GM12864 (cell line): Measurements from ENCODE around the gene PSMB5.
"Not testable (repeated sequence)": the region's sequence is repeated elsewhere in the genome, so short reads cannot be mapped to it uniquely, and the experiment has no call there.

Experiments used
- DNase-seq: peaks from one replicate; pipeline ENCODE4 v3.0.0-alpha.2; 2011; ENCODE audit warnings: low read depth
- H3K4me3 ChIP-seq: 2 replicates; pipeline ENCODE4 v1.5.1; 2011; ENCODE audit warnings: mild to moderate bottlenecking, low read depth, low read length, control low read depth
- TF ChIP-seq, protein P1 (sequence below): IDR thresholded peaks from 2 replicates; pipeline ENCODE4 v1.5.1; 2011; ENCODE audit warnings: low read depth, mild to moderate bottlenecking, moderate library complexity, low read length, control low read depth, inconsistent platforms; ENCODE audit errors: missing control alignments

PSMB5 gene

DNA sequence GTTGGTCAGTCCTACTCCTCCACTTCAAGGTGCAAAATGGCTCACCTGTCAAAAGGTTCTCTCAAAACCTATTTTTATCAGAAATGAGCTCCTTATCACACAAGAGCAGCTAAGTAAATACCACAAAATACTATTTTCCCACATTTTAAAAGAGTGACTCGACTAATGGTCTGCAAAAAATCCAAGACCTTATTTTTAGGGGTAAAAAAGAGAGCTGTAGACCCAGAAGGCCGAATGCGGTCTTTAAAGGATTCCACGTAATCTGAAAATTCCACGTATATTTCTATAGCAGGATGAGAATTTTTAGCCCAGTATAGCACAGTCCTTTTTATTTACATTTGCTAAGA is 28.5 kb downstream of the PSMB5 start:
- TF ChIP-seq, protein P1, sequence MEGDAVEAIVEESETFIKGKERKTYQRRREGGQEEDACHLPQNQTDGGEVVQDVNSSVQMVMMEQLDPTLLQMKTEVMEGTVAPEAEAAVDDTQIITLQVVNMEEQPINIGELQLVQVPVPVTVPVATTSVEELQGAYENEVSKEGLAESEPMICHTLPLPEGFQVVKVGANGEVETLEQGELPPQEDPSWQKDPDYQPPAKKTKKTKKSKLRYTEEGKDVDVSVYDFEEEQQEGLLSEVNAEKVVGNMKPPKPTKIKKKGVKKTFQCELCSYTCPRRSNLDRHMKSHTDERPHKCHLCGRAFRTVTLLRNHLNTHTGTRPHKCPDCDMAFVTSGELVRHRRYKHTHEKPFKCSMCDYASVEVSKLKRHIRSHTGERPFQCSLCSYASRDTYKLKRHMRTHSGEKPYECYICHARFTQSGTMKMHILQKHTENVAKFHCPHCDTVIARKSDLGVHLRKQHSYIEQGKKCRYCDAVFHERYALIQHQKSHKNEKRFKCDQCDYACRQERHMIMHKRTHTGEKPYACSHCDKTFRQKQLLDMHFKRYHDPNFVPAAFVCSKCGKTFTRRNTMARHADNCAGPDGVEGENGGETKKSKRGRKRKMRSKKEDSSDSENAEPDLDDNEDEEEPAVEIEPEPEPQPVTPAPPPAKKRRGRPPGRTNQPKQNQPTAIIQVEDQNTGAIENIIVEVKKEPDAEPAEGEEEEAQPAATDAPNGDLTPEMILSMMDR: no peak
- DNase-seq: no peak

GRCh38 chr14:23005451-23006187 is 29.1 kb downstream of the PSMB5 start:
- TF ChIP-seq, protein P1: no peak
- peak overlapping the region; percentile 86; the same call in 1 of the 2 replicates for H3K4me3 ChIP-seq
- no peak for DNase-seq

More for the DNA sequence above, 28.5 kb downstream of the PSMB5 start:
- peak overlapping the region; percentile 86 for H3K4me3 ChIP-seq

DNA sequence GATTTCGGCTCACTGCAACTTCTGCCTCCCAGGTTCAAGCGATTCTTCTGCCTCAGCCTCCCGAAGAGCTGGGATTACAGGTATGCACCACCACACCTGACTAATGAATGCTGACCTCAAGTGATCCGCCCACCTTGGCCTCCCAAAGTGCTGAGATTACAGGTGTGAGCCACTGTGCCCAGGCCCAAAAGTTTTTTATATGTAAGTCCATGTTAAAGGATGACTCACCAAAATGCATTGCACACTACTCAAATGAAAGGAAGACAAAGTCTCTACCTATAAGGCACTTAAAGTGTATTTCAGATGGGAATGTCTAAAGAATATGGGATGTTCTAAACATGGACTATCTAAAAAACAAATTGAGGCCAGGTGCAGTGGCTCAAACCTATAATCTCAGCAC is 30.4 kb downstream of the PSMB5 start:
- not testable (repeated sequence) for DNase-seq, H3K4me3 ChIP-seq

- H3K4me3 ChIP-seq: no peak overlapping the region
- TF ChIP-seq, protein P1: no peak
- no peak for DNase-seq
Measured at GRCh38 chr14:23002592-23002991, 32.1 kb downstream of the PSMB5 start.

- no peak for DNase-seq
- TF ChIP-seq, protein P1: no peak
- H3K4me3 ChIP-seq: no peak overlapping the region
Measured at GRCh38 chr14:23000860-23001259, 33.8 kb downstream of the PSMB5 start.

- H3K4me3 ChIP-seq: no peak overlapping the region
- TF ChIP-seq, protein P1: no peak
- DNase-seq: no peak
Measured at GRCh38 chr14:22998329-22999012, 36.2 kb downstream of the PSMB5 start.

DNA sequence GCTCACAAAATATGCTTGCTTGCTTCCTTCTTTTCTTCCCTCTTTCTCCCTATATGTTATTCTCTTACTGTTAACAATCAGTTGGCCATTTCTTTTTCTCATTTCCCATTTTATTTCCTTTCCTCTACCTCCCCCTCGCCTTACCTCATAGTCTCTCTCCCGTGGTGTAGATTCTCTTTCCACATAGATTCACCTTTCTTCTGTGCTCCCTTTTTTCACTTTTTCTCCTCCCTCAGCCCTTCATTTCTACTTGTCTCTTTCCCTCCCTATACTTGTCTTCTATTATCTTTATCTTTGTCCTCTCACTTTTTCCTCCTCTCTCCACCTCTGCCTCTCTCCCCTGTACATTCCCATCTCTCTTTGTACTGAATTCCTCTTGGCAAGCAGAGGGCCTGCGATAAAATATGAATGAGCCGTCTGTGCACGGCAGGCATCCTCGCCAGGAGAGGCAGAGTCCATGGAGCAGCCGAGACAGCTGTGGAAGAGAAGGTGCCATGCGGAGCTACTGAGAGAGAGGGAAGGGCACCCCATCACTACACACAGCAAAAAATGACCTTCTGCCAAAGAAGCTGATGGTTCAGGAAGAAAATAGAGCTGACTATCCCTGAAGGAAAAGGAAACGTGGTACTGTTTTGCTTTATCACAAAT is 36.9 kb downstream of the PSMB5 start:
- DNase-seq: no peak
- no peak overlapping the region for H3K4me3 ChIP-seq
- TF ChIP-seq, protein P1: no peak
